SU-DHL-6 (cell line): ENCODE measurements around the gene EGFL8.
"Not testable (repeated sequence)": the region's sequence is repeated elsewhere in the genome, so short reads cannot be mapped to it uniquely, and the experiment has no call there.

Experiments used
- H2AFZ ChIP-seq: fragments of 200-600 bp; sonication (generic); 2 replicates; pipeline ENCODE4 v1.6.1; 2014; ENCODE audit warnings: low read depth, mild to moderate bottlenecking, moderate library complexity, mixed read lengths, antibody characterized with exemption, low read length; ENCODE audit not compliant: severe bottlenecking
- H3F3A ChIP-seq: fragments of 200-600 bp; shearing (Covaris generic); 2 replicates; pipeline ENCODE4 v1.6.0; 2016; ENCODE audit warnings: antibody characterized with exemption, mild to moderate bottlenecking; ENCODE audit not compliant: insufficient read depth
- H3K27ac ChIP-seq: fragments of 200-600 bp; sonication (generic); 2 replicates; pipeline ENCODE4 v1.5.1; 2016; ENCODE audit warnings: low read depth, mild to moderate bottlenecking, low read length, moderate library complexity, mixed read lengths
- H3K27me3 ChIP-seq: fragments of 200-600 bp; sonication (generic), shearing (Covaris generic); 2 replicates; pipeline ENCODE4 v1.6.0; 2014; ENCODE audit warnings: mild to moderate bottlenecking, low read length
- H3K36me3 ChIP-seq: fragments of 200-600 bp; sonication (generic); 2 replicates; pipeline ENCODE4 v1.6.1; 2014; ENCODE audit warnings: mild to moderate bottlenecking, low read length, mixed read lengths
- H3K4me2 ChIP-seq: fragments of 300-600, 200-600 bp; shearing (Covaris generic), sonication (generic); 2 replicates; pipeline ENCODE4 v1.6.0; 2014; ENCODE audit warnings: low read length, low read depth, mild to moderate bottlenecking; ENCODE audit not compliant: poor library complexity, severe bottlenecking
- H3K4me3 ChIP-seq: fragments of 200-600 bp; sonication (generic); 2 replicates; pipeline ENCODE4 v1.5.1; 2014; ENCODE audit warnings: antibody characterized with exemption, low read length, mild to moderate bottlenecking, mixed read lengths; ENCODE audit not compliant: insufficient read depth, poor library complexity, severe bottlenecking
- H3K79me2 ChIP-seq: fragments of 200-600 bp; sonication (generic); 2 replicates; pipeline ENCODE4 v1.6.1; 2014; ENCODE audit warnings: mild to moderate bottlenecking, low read length, moderate library complexity; ENCODE audit not compliant: insufficient read depth
- H3K9ac ChIP-seq: fragments of 200-600 bp; sonication (generic); 2 replicates; pipeline ENCODE4 v1.7.0; 2014; ENCODE audit warnings: mild to moderate bottlenecking, low read length
- H3K9me2 ChIP-seq: fragments of 200-600 bp; sonication (generic); replicated peaks from 2 replicates; pipeline ENCODE4 v1.6.1; 2014; ENCODE audit warnings: low read length; ENCODE audit not compliant: insufficient read depth
- H3K9me3 ChIP-seq: fragments of 200-600 bp; sonication (generic); 2 replicates; pipeline ENCODE4 v1.6.1; 2014; ENCODE audit warnings: low read length, mixed read lengths; ENCODE audit not compliant: insufficient read depth
- H4K20me1 ChIP-seq: fragments of 200-600 bp; sonication (generic); 2 replicates; pipeline ENCODE4 v1.6.1; 2014; ENCODE audit warnings: low read depth, mild to moderate bottlenecking, antibody characterized with exemption, low read length, moderate library complexity, mixed read lengths
- EZH2phosphoT487 ChIP-seq: fragments of 200-600 bp; sonication (generic), shearing (Covaris generic); conservative IDR thresholded peaks from 2 replicates; pipeline ENCODE4 v1.6.1; 2018; ENCODE audit warnings: mild to moderate bottlenecking, antibody characterized with exemption, low read length, moderate library complexity, mixed read lengths
- TF ChIP-seq, protein P1 (sequence below): fragments of 200-600 bp; sonication (generic); IDR thresholded peaks from one replicate; pipeline ENCODE4 v1.5.1; 2017; ENCODE audit warnings: antibody characterized with exemption, mild to moderate bottlenecking, low read length, moderate library complexity; ENCODE audit not compliant: insufficient read depth, poor library complexity, severe bottlenecking

EGFL8 gene

DNA sequence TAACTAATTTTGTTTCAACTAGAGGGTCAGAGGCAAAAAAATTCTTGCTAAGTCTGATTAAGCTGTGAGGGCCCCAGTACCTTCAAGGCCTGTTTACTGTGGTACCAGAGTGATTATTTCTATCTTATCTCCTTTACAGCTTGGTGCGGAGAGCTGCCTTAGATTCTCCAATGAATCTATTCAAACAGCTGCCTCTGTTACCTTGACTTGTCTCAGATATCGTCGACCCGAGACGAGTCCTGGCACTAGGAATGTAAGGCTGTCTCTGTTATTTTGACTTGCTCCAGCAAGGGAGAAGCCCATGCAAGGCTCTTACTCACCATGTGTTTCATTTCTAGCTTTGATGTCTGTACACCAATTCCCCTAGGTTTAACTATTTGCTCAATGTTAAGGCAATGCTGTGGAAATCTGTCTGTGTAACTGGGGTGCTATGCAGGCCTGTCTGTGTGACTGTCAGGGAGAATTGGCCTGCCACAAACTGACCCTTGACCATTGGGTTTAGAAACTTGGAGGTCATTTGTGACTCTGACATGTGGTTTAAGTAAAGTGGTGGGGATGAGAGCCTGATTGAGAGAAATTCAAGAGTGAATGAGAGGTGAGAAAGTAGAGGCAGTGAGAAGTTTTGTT is 23.9 kb upstream of the EGFL8 start:
- no peaks in the 10 kb centered on the region for H3K9me3 ChIP-seq
- H3K4me3 ChIP-seq, result no peak overlapping the region
- no peak overlapping the region for H3K9ac ChIP-seq
- H3K79me2 ChIP-seq, result no peaks in the 10 kb centered on the region
- no peak for TF ChIP-seq EZH2phosphoT487
- TF ChIP-seq, protein P1, sequence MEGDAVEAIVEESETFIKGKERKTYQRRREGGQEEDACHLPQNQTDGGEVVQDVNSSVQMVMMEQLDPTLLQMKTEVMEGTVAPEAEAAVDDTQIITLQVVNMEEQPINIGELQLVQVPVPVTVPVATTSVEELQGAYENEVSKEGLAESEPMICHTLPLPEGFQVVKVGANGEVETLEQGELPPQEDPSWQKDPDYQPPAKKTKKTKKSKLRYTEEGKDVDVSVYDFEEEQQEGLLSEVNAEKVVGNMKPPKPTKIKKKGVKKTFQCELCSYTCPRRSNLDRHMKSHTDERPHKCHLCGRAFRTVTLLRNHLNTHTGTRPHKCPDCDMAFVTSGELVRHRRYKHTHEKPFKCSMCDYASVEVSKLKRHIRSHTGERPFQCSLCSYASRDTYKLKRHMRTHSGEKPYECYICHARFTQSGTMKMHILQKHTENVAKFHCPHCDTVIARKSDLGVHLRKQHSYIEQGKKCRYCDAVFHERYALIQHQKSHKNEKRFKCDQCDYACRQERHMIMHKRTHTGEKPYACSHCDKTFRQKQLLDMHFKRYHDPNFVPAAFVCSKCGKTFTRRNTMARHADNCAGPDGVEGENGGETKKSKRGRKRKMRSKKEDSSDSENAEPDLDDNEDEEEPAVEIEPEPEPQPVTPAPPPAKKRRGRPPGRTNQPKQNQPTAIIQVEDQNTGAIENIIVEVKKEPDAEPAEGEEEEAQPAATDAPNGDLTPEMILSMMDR, result no peak
- H4K20me1 ChIP-seq, result no peaks in the 10 kb centered on the region
- H3K9me2 ChIP-seq, result no peaks in the 10 kb centered on the region
- H3K4me2 ChIP-seq, result no peak overlapping the region
- H3K27ac ChIP-seq, result no peak overlapping the region
- no peaks in the 10 kb centered on the region for H3F3A ChIP-seq
- no peaks in the 10 kb centered on the region for H3K36me3 ChIP-seq
- no peaks in the 10 kb centered on the region for H3K27me3 ChIP-seq
- H2AFZ ChIP-seq, result no peak overlapping the region

DNA sequence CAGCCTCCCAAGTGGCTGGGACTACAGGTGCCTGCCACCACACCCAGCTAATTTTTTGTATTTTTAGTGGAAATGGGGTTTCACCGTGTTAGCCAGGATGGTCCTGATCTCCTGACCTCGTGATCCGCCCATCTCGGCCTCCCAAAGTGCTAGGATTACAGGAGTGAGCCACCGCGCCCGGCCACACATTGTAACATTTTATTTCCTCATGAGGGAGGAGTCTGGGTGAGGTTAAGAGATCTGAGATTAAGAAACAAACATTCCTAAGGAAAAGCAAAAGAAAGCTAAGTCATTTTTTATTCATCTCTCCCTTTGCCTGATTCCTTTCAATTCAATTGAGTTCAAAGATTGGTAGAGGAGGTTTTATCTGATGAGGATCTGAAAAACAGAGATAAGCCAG is 20.2 kb upstream of the EGFL8 start:
- not testable (repeated sequence) for H3K9me3 ChIP-seq, H3K4me2 ChIP-seq, H3K9ac ChIP-seq, H3K27ac ChIP-seq, H3K79me2 ChIP-seq, H3K4me3 ChIP-seq, H4K20me1 ChIP-seq, H3K9me2 ChIP-seq, H3F3A ChIP-seq, H3K27me3 ChIP-seq, H2AFZ ChIP-seq, H3K36me3 ChIP-seq

GRCh38 chr6:32146287-32146686 is 18.1 kb upstream of the EGFL8 start:
- Histone ChIP-seq H3K36me3 (no peaks in the 10 kb centered on the region), H3K79me2 (no peaks in the 10 kb centered on the region), H3K9me2 (no peaks in the 10 kb centered on the region), H2AFZ (no peak overlapping the region), H3K4me3 (no peak overlapping the region), H3K9me3 (no peaks in the 10 kb centered on the region), H3K27me3 (no peaks in the 10 kb centered on the region), H3K4me2 (no peak overlapping the region), H3K27ac (no peak overlapping the region), H3K9ac (no peak overlapping the region), H4K20me1 (no peaks in the 10 kb centered on the region), H3F3A (no peaks in the 10 kb centered on the region)
- no peak for TF ChIP-seq EZH2phosphoT487
- TF ChIP-seq, protein P1, result no peak

DNA sequence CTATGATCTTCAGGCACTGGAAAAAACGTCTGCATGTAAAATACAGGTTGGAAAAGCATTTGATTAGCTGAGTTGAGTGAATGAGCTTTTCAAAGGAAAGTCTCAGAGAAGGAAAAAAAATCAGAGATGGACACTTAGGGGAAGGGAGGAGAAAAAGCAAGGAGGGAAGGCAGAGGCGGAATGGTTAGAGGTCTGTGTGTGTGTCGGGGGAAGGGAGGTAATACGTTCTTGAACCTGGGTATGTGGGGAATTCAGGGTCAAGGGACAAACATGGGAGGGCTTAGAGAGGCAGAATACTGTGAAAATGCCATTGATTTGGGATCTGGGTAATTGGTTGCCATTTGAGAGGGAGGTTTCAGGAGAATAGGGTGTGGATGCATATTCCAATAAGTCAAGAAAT is 17.7 kb upstream of the EGFL8 start:
- Histone ChIP-seq H3K4me3 (no peak overlapping the region), H3K9ac (no peak overlapping the region), H3K4me2 (no peak overlapping the region), H3K9me2 (no peaks in the 10 kb centered on the region), H3K9me3 (no peaks in the 10 kb centered on the region), H3K27me3 (no peaks in the 10 kb centered on the region), H3K36me3 (no peaks in the 10 kb centered on the region), H3K79me2 (no peaks in the 10 kb centered on the region), H4K20me1 (no peaks in the 10 kb centered on the region), H3K27ac (no peak overlapping the region), H3F3A (no peaks in the 10 kb centered on the region), H2AFZ (no peak overlapping the region)
- TF ChIP-seq, protein P1, result no peak
- no peak for TF ChIP-seq EZH2phosphoT487
